HepG2 (cell line): Measurements from ENCODE around the gene APBA1. TPM values are rescaled to one million over a fixed set of nuclear protein-coding genes. Genes with fewer than 3 reads are reported as not detected.

Experiments
- ATAC-seq: fragments of 200-7000 bp; cut with Tn5 transposase; 3 replicates; pipeline ENCODE4 v1.9.1; 2020; ENCODE audit warnings: mild to moderate bottlenecking, moderate library complexity
- BruUV-seq: library from RNA; stranded (reverse); fragments of 400-500 nt; replicated peaks from 2 replicates; lab custom pipeline; 2021; lab: Mats Ljungman, UMichigan
- CTCF ChIA-PET: fragments of 300-600 bp; formaldehyde crosslinking; extraction: SDS; loops from one replicate; lab custom pipeline; 2021; ENCODE audit warnings: low total read pairs, inconsistent platforms, low intra/inter-chr PET ratio; lab: Yijun Ruan, JAX
- POLR2A ChIA-PET: fragments of 350-600 bp; sonication (Branson Sonifier 250); formaldehyde crosslinking; loops from one replicate; lab custom pipeline; 2020; ENCODE audit warnings: antibody characterized with exemption, inconsistent platforms; lab: Yijun Ruan, JAX
- DNase-seq: peaks from one replicate; pipeline ENCODE4 v3.0.0-alpha.2; 2015; ENCODE audit warnings: low spot score
- FAIRE-seq: peaks from 3 replicates; lab custom pipeline; 2011; peaks lifted over from hg19 to GRCh38; lab: Jason Lieb, UNC
- H2AFZ ChIP-seq: one replicate; pipeline ENCODE4 v1.6.1; 2011; ENCODE audit warnings: low read length, inconsistent platforms
- H3K27ac ChIP-seq: fragments of 300-600 bp; 3 replicates; pipeline ENCODE4 v1.8.0; 2011; ENCODE audit warnings: mixed run types, mild to moderate bottlenecking, mixed read lengths, low read length, inconsistent platforms; ENCODE audit not compliant: insufficient read depth; ENCODE audit errors: extremely low read length
- H3K27me3 ChIP-seq, 2 experiments: fragments of 200-600 bp in 1 of 2; 2 replicates in 1 of 2; 3 replicates in 1 of 2; pipeline versions ENCODE4 v1.6.0 to v1.8.0; 2011; ENCODE audit warnings: low read length in 2 of 2, mild to moderate bottlenecking in 2 of 2, moderate library complexity in 2 of 2, inconsistent platforms in 1 of 2; ENCODE audit not compliant: insufficient read depth in 2 of 2, control insufficient read depth in 1 of 2
- H3K36me3 ChIP-seq, 2 experiments: fragments of 200-600 bp in 1 of 2; replicated peaks in 1 of 2; 2 replicates in 1 of 2; 3 replicates in 1 of 2; pipeline versions ENCODE4 v1.5.1 to v1.8.0; 2011; ENCODE audit warnings: low read length in 2 of 2, inconsistent platforms in 1 of 2; ENCODE audit not compliant: insufficient read depth in 2 of 2, control insufficient read depth in 1 of 2
- H3K4me1 ChIP-seq: 2 replicates; pipeline ENCODE4 v1.5.1; 2012; ENCODE audit warnings: low read length, inconsistent platforms; ENCODE audit not compliant: insufficient read depth
- H3K4me2 ChIP-seq: 2 replicates; pipeline ENCODE4 v1.6.0; 2011; ENCODE audit warnings: low read depth, low read length, inconsistent platforms
- H3K4me3 ChIP-seq, 3 experiments: fragments of 200-600 bp in 1 of 3; sonication (generic), shearing (Covaris generic) in 1 of 3; replicated peaks in 1 of 3; 2 replicates each; pipeline ENCODE4 v1.5.1; 2011 to 2016; ENCODE audit warnings: low read length in 3 of 3, inconsistent platforms in 2 of 3, low read depth in 2 of 3, mild to moderate bottlenecking in 2 of 3, control low read depth in 1 of 3, mixed read lengths in 1 of 3; ENCODE audit not compliant: insufficient read depth in 1 of 3
- H3K79me2 ChIP-seq: one replicate; pipeline ENCODE4 v1.6.1; 2011; ENCODE audit warnings: low read length, inconsistent platforms; ENCODE audit not compliant: insufficient read depth
- H3K9ac ChIP-seq: 2 replicates; pipeline ENCODE4 v1.6.0; 2011; ENCODE audit warnings: mild to moderate bottlenecking, low read depth, low read length, inconsistent platforms; ENCODE audit not compliant: insufficient read depth
- H3K9me3 ChIP-seq: 2 replicates; pipeline ENCODE4 v1.5.1; 2012; ENCODE audit warnings: mild to moderate bottlenecking, low read length
- H4K20me1 ChIP-seq: 2 replicates; pipeline ENCODE4 v1.6.0; 2011; ENCODE audit warnings: inconsistent platforms, mild to moderate bottlenecking, low read length, moderate library complexity; ENCODE audit not compliant: insufficient read depth
- ARHGAP35 ChIP-seq: sonication (generic); formaldehyde crosslinking; IDR thresholded peaks from 2 replicates; pipeline ENCODE4 v1.9.0; 2022; ENCODE audit warnings: mild to moderate bottlenecking, inconsistent platforms, moderate library complexity, missing genetic modification reagents, borderline replicate concordance
- KDM4B ChIP-seq: sonication (generic); formaldehyde crosslinking; IDR thresholded peaks from 2 replicates; pipeline ENCODE4 v1.4.0; 2020; ENCODE audit warnings: missing genetic modification reagents
- KDM6A ChIP-seq: IDR thresholded peaks from 2 replicates; pipeline ENCODE4 v1.6.1; 2016; ENCODE audit warnings: low read depth
- MTF1 ChIP-seq: sonication (generic); formaldehyde crosslinking; IDR thresholded peaks from 2 replicates; pipeline ENCODE4 v1.5.0; 2020; ENCODE audit warnings: missing genetic modification reagents
- PRPF4 ChIP-seq: fragments of 200-400 bp; formaldehyde crosslinking; IDR thresholded peaks from 2 replicates; pipeline ENCODE4 v1.6.1; 2016; ENCODE audit warnings: low read length, low read depth; ENCODE audit not compliant: poor library complexity, severe bottlenecking
- RARG ChIP-seq: sonication (generic); formaldehyde crosslinking; IDR thresholded peaks from 2 replicates; pipeline ENCODE4 v1.4.0; 2020; ENCODE audit warnings: low read depth, mild to moderate bottlenecking, missing genetic modification reagents
- SAFB2 ChIP-seq: sonication (generic); formaldehyde crosslinking; IDR thresholded peaks from 2 replicates; pipeline ENCODE4 v1.5.1; 2020; ENCODE audit warnings: missing genetic modification reagents, low read depth, mild to moderate bottlenecking, borderline replicate concordance
- TCF12 ChIP-seq, 2 experiments: fragments of 450-650 bp in 1 of 2; sonication (generic) in 1 of 2; formaldehyde crosslinking in 1 of 2; IDR thresholded peaks; 2 replicates each; pipeline versions ENCODE4 v1.6.1 to v1.8.0; 2017 to 2022; ENCODE audit warnings: antibody characterized with exemption in 1 of 2, mild to moderate bottlenecking in 1 of 2, missing genetic modification reagents in 1 of 2, moderate library complexity in 1 of 2
- TFDP2 ChIP-seq: sonication (generic); formaldehyde crosslinking; IDR thresholded peaks from 2 replicates; pipeline ENCODE4 v1.4.0; 2020; ENCODE audit warnings: missing genetic modification reagents
- ZBTB25 ChIP-seq: IDR thresholded peaks from 2 replicates; pipeline ENCODE4 v1.6.1; 2018; ENCODE audit warnings: missing genetic modification reagents
- ZNF616 ChIP-seq: sonication (generic); formaldehyde crosslinking; IDR thresholded peaks from 2 replicates; pipeline ENCODE4 v1.5.0; 2020; ENCODE audit warnings: low read depth, mild to moderate bottlenecking, missing genetic modification reagents
- WGBS: methylation state at CpG from one replicate; pipeline ENCODE4 v1.1.6; 2017; ENCODE audit warnings: low lambda C conversion rate; 5-methylcytosine and 5-hydroxymethylcytosine counted together
- in situ Hi-C: cut with HindIII; loops from 2 replicates; pipeline ENCODE4 v1.10.0; 2017; ENCODE audit warnings: low pct_unique_long_range_greater_than_20kb; ENCODE audit not compliant: extremely low pct_ligation_motif_present
- intact Hi-C: fragments of 100-400 bp; cut with micrococcal nuclease; formaldehyde crosslinking; loops from one replicate; pipeline ENCODE4 v1.10.0; 2022; ENCODE audit not compliant: unreplicated experiment
- polyA plus RNA-seq, 8 experiments: library from polyadenylated mRNA; depleted of rRNA in 3 of 8; stranded (reverse) in 7 of 8; unstranded in 1 of 8; fragments of >200 nt; fragmentation: Illumina TruSeq in 4 of 8; extraction: Trizol in 4 of 8; gene quantifications; 2 replicates each; pipeline versions ENCODE4 v1.2.1 to v1.2.3, GENCODE V29; 2011 to 2016; ENCODE audit warnings: low read depth in 4 of 8, missing spikeins in 1 of 8, mixed read lengths in 1 of 8; ENCODE audit not compliant: insufficient read depth in 1 of 8
- total RNA-seq, 5 experiments: library from RNA; depleted of rRNA; stranded (reverse); fragments of >200 nt; fragmentation: Illumina TruSeq; extraction: Trizol; gene quantifications; 2 replicates each; pipeline ENCODE4 v1.2.3, GENCODE V29; 2016; ENCODE audit warnings: low read depth in 1 of 5
- TF ChIP-seq, protein P1 (sequence below): sonication (generic); formaldehyde crosslinking; IDR thresholded peaks from 2 replicates; pipeline ENCODE4 v1.4.0; 2020; ENCODE audit warnings: mild to moderate bottlenecking, missing genetic modification reagents
- TF ChIP-seq, protein P2 (sequence below): sonication (generic); formaldehyde crosslinking; IDR thresholded peaks from 2 replicates; pipeline ENCODE4 v1.9.0; 2022; ENCODE audit warnings: missing genetic modification reagents, mild to moderate bottlenecking, borderline replicate concordance

The APBA1 gene
- total and polyA plus RNA-seq, 2 of the 13 experiments (the other 11 are each of a cell fraction or from before 2014, with no cell fraction given): 0.15 TPM; not detected in 1

DNA sequence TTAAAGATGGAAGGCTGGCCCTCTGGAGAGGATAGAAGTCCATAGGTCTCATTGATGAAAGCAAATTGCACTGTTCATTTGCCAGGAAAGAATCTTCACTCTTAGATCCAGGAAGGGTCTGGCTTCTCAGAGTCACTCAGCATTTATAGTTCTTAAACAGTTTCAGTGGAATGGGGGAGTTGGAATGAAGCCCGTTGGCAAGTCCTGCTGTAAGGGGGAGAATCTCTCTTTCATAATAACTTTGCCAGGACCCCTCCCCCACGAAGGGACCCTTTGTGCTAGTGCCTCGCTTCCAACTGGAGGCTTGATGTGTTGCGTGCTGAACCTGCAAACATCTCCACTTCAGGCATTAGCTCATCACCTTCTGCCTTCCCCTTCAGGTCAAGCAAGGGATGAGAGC is 290.0 kb downstream of the APBA1 start:
- intact Hi-C loops: no loop called here
- BruUV-seq: no TSS peak
- WGBS: 11% methylated on average over 4 of the region's 4 CpGs

More for the DNA sequence above, 290.0 kb downstream of the APBA1 start:
- in situ Hi-C loops: no loop called here
- no peaks in the 10 kb centered on the region for H3K36me3 ChIP-seq
- H3K4me3 ChIP-seq: no peak overlapping the region
- ChIA-PET CTCF (no interaction called here), POLR2A (no interaction called here)
- no peaks in the 10 kb centered on the region for H4K20me1 ChIP-seq
- H3K79me2 ChIP-seq: no peaks in the 10 kb centered on the region
- no peaks in the 10 kb centered on the region for H3K4me1 ChIP-seq
- H3K4me2 ChIP-seq: no peak overlapping the region
- peaks cover 0 to 27% of the 10 kb centered on the region in 2 experiments; a peak in 1 of 5 replicates for H3K27me3 ChIP-seq
- no peak overlapping the region for H3K9ac ChIP-seq
- ATAC-seq: no peak
- TF ChIP-seq ZNF616 (CRISPR knock-in tag) (no peak), ZBTB25 (CRISPR knock-in tag) (no peak), TFDP2 (CRISPR knock-in tag) (no peak), SAFB2 (CRISPR knock-in tag) (no peak), ARHGAP35 (CRISPR knock-in tag) (no peak), TCF12 (IDR thresholded peaks at IDR 0.05) (no peak), TCF12 (CRISPR knock-in tag; IDR thresholded peaks at IDR 0.05) (no peak), MTF1 (CRISPR knock-in tag) (no peak), KDM4B (CRISPR knock-in tag) (no peak), RARG (no peak), PRPF4 (no peak), KDM6A (no peak)
- TF ChIP-seq, protein P1, sequence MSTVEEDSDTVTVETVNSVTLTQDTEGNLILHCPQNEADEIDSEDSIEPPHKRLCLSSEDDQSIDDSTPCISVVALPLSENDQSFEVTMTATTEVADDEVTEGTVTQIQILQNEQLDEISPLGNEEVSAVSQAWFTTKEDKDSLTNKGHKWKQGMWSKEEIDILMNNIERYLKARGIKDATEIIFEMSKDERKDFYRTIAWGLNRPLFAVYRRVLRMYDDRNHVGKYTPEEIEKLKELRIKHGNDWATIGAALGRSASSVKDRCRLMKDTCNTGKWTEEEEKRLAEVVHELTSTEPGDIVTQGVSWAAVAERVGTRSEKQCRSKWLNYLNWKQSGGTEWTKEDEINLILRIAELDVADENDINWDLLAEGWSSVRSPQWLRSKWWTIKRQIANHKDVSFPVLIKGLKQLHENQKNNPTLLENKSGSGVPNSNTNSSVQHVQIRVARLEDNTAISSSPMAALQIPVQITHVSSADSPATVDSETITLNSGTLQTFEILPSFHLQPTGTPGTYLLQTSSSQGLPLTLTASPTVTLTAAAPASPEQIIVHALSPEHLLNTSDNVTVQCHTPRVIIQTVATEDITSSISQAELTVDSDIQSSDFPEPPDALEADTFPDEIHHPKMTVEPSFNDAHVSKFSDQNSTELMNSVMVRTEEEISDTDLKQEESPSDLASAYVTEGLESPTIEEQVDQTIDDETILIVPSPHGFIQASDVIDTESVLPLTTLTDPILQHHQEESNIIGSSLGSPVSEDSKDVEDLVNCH (CRISPR knock-in tag): no peak
- TF ChIP-seq, protein P2, sequence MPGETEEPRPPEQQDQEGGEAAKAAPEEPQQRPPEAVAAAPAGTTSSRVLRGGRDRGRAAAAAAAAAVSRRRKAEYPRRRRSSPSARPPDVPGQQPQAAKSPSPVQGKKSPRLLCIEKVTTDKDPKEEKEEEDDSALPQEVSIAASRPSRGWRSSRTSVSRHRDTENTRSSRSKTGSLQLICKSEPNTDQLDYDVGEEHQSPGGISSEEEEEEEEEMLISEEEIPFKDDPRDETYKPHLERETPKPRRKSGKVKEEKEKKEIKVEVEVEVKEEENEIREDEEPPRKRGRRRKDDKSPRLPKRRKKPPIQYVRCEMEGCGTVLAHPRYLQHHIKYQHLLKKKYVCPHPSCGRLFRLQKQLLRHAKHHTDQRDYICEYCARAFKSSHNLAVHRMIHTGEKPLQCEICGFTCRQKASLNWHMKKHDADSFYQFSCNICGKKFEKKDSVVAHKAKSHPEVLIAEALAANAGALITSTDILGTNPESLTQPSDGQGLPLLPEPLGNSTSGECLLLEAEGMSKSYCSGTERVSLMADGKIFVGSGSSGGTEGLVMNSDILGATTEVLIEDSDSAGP (CRISPR knock-in tag): no peak
- no peak overlapping the region for H2AFZ ChIP-seq
- no peaks in the 10 kb centered on the region for H3K9me3 ChIP-seq
- FAIRE-seq: no peak
- no peak for DNase-seq
- no peak overlapping the region for H3K27ac ChIP-seq
